ENCODE measurements around the gene ZDHHC21. TPM values are rescaled to one million over a fixed set of nuclear protein-coding genes. Genes with fewer than 3 reads are reported as not detected.

The ZDHHC21 gene
- total and polyA plus RNA-seq, 2 donors (not counting 1 experiment from before 2014, with no cell fraction given), result 5.2 to 8.6 TPM

DNA sequence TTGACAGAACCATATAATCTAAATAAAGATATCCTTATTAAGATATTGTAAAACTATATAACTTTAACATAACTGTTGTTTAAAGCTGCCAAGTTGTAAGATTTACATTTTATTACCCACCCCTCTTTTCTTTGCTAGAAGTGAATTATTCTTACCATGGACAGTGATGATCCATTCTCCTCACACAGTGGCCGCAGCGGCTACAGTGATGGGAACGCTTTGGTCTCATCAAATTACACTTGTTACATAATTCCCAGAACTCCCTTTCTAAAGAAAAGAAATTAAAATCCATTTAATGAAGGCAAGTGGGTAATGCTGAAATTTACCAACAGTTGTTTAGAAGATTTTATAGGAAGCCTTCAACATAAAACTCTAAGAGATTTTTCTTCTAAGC lies 31.2 kb downstream of the ZDHHC21 start:
- TF ChIP-seq, protein P1, sequence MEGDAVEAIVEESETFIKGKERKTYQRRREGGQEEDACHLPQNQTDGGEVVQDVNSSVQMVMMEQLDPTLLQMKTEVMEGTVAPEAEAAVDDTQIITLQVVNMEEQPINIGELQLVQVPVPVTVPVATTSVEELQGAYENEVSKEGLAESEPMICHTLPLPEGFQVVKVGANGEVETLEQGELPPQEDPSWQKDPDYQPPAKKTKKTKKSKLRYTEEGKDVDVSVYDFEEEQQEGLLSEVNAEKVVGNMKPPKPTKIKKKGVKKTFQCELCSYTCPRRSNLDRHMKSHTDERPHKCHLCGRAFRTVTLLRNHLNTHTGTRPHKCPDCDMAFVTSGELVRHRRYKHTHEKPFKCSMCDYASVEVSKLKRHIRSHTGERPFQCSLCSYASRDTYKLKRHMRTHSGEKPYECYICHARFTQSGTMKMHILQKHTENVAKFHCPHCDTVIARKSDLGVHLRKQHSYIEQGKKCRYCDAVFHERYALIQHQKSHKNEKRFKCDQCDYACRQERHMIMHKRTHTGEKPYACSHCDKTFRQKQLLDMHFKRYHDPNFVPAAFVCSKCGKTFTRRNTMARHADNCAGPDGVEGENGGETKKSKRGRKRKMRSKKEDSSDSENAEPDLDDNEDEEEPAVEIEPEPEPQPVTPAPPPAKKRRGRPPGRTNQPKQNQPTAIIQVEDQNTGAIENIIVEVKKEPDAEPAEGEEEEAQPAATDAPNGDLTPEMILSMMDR (conservative IDR thresholded peaks at IDR 0.05 in 1 of 2, IDR thresholded peaks at IDR 0.05 in 1 of 2; ENCODE audit: low read depth in 1 of 2, low read length in 2 of 2), result no peak
- TF ChIP-seq EZH2 (IDR thresholded peaks at IDR 0.05; ENCODE audit: low read length, missing control alignments), result no peak
- Histone ChIP-seq H3K27me3 (ENCODE audit: control insufficient read depth, insufficient read depth, low read length) (no peaks in the 10 kb centered on the region), H3K4me1 (ENCODE audit: control insufficient read depth, extremely low read depth, insufficient read depth, low read length) (no peaks in the 10 kb centered on the region), H3K36me3 (ENCODE audit: control insufficient read depth, insufficient read depth, low read length) (no peaks in the 10 kb centered on the region), H3K79me2 (ENCODE audit: control insufficient read depth, insufficient read depth, low read length) (no peaks in the 10 kb centered on the region), H3K27ac (ENCODE audit: insufficient read depth, low read length) (no peak overlapping the region), H3K9me3 (ENCODE audit: control insufficient read depth, insufficient read depth, low read depth, low read length) (no peaks in the 10 kb centered on the region), H4K20me1 (ENCODE audit: control insufficient read depth, extremely low read depth, insufficient read depth, low read length) (no peaks in the 10 kb centered on the region), H3K4me3 (replicated peaks in 1 of 4; ENCODE audit: control extremely low read depth in 1 of 4, insufficient read depth in 1 of 4, low read depth in 3 of 4, low read length in 4 of 4) (no peak overlapping the region), H3K9ac (ENCODE audit: insufficient read depth, low read length) (no peak overlapping the region), H3K4me2 (ENCODE audit: extremely low read depth, insufficient read depth, low read length) (no peak overlapping the region), H2AFZ (ENCODE audit: low read length) (no peak overlapping the region)
- DNase-seq (ENCODE audit: low read depth in 2 of 2), result no peak

DNA sequence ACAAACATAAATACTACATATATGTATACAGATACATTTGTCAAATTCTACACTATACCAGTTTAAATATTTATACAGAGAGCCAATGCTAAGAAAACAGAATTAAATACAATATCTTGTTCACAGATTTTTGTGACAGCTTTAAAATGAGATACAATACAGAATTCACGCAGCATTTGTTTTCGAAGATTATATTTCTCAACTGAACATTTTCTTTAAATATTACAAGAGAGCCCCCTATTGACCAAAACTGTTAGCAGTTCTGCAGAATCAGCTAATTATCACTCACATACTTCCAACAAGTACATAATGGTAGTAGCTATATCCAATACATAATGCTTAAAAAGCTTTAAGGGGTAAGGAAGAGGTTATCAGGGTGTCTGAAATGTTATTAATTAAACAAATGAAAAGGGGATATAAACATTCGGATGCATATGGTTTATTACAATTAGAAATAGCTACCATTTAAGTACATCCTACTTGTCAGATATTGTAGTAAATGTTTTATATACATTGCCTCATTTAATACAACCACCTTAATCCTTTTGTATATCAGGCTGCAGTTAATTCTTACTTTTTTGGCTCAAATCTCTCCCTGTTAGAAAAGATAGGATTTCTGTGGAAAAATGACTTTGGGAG lies 31.7 kb downstream of the ZDHHC21 start:
- Histone ChIP-seq H3K4me1 (ENCODE audit: control insufficient read depth, extremely low read depth, insufficient read depth, low read length) (no peaks in the 10 kb centered on the region), H3K79me2 (ENCODE audit: control insufficient read depth, insufficient read depth, low read length) (no peaks in the 10 kb centered on the region), H2AFZ (ENCODE audit: low read length) (no peak overlapping the region), H3K4me3 (replicated peaks in 1 of 4; ENCODE audit: control extremely low read depth in 1 of 4, insufficient read depth in 1 of 4, low read depth in 3 of 4, low read length in 4 of 4) (no peak overlapping the region), H3K9me3 (ENCODE audit: control insufficient read depth, insufficient read depth, low read depth, low read length) (no peaks in the 10 kb centered on the region), H4K20me1 (ENCODE audit: control insufficient read depth, extremely low read depth, insufficient read depth, low read length) (no peaks in the 10 kb centered on the region), H3K27me3 (ENCODE audit: control insufficient read depth, insufficient read depth, low read length) (no peaks in the 10 kb centered on the region), H3K9ac (ENCODE audit: insufficient read depth, low read length) (no peak overlapping the region), H3K27ac (ENCODE audit: insufficient read depth, low read length) (no peak overlapping the region), H3K4me2 (ENCODE audit: extremely low read depth, insufficient read depth, low read length) (no peak overlapping the region), H3K36me3 (ENCODE audit: control insufficient read depth, insufficient read depth, low read length) (no peaks in the 10 kb centered on the region)
- DNase-seq (ENCODE audit: low read depth in 2 of 2), result peak; percentile 15 to 60
- TF ChIP-seq EZH2 (IDR thresholded peaks at IDR 0.05; ENCODE audit: low read length, missing control alignments), result no peak
- TF ChIP-seq, protein P1 (conservative IDR thresholded peaks at IDR 0.05 in 1 of 2, IDR thresholded peaks at IDR 0.05 in 1 of 2; ENCODE audit: low read depth in 1 of 2, low read length in 2 of 2), result peak; percentile 46 to 67

DNA sequence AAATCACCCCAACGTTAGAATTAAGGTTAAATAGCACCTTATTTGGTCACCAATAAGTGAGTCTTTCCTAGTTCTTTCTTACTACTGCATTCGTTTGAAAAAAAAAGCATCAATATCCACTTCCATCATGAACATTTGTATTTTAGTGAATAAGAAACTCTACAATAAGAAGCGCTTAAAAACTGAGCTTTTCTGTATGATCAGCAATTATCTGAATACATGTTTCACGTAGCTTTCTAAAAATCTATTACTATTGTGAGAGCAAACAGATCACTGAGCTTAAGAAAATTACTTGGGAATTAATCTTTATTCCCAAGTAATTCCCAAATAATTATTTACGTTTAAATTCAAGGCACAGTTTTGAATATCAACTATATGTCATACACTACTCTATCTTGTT lies 32.5 kb downstream of the ZDHHC21 start:
- Histone ChIP-seq H3K27ac (ENCODE audit: insufficient read depth, low read length) (no peak overlapping the region), H4K20me1 (ENCODE audit: control insufficient read depth, extremely low read depth, insufficient read depth, low read length) (no peaks in the 10 kb centered on the region), H3K4me3 (replicated peaks in 1 of 4; ENCODE audit: control extremely low read depth in 1 of 4, insufficient read depth in 1 of 4, low read depth in 3 of 4, low read length in 4 of 4) (no peak overlapping the region), H3K36me3 (ENCODE audit: control insufficient read depth, insufficient read depth, low read length) (no peaks in the 10 kb centered on the region), H2AFZ (ENCODE audit: low read length) (no peak overlapping the region), H3K79me2 (ENCODE audit: control insufficient read depth, insufficient read depth, low read length) (no peaks in the 10 kb centered on the region), H3K9ac (ENCODE audit: insufficient read depth, low read length) (no peak overlapping the region), H3K4me1 (ENCODE audit: control insufficient read depth, extremely low read depth, insufficient read depth, low read length) (no peaks in the 10 kb centered on the region), H3K27me3 (ENCODE audit: control insufficient read depth, insufficient read depth, low read length) (no peaks in the 10 kb centered on the region), H3K9me3 (ENCODE audit: control insufficient read depth, insufficient read depth, low read depth, low read length) (no peaks in the 10 kb centered on the region), H3K4me2 (ENCODE audit: extremely low read depth, insufficient read depth, low read length) (no peak overlapping the region)
- no peak for DNase-seq (ENCODE audit: low read depth in 2 of 2)
- no peak for TF ChIP-seq EZH2 (IDR thresholded peaks at IDR 0.05; ENCODE audit: low read length, missing control alignments)
- TF ChIP-seq, protein P1 (conservative IDR thresholded peaks at IDR 0.05 in 1 of 2, IDR thresholded peaks at IDR 0.05 in 1 of 2; ENCODE audit: low read depth in 1 of 2, low read length in 2 of 2), result no peak

All from fibroblast of lung (primary cell).